ENCODE measurements around the gene SOX6.

GRCh38 chr11:16179676-16180075 lies 176.7 kb downstream of the SOX6 start:
- TF ChIP-seq CTCF (IDR thresholded peaks at IDR 0.05): no peak
- TF ChIP-seq POLR2A (IDR thresholded peaks at IDR 0.05): no peak
